ENCODE measurements around the gene SGTB.
A peak's percentile ranks its signal among the peaks of the same experiment; 100 is the strongest.
"Not testable (repeated sequence)": the region's sequence is repeated elsewhere in the genome, so short reads cannot be mapped to it uniquely, and the experiment has no call there.

SGTB gene

GRCh38 chr5:65718576-65719310 is 3.2 kb downstream of the SGTB start:
- ATAC-seq, result no peak
- Mint-ChIP-seq H3K4me3 (peak overlapping the region; percentile 79 to 90), H3K9me3 (no peaks in the 10 kb centered on the region), H3K27me3 (no peaks in the 10 kb centered on the region), H3K27ac (peak overlapping the region; percentile 28 to 49), H3K4me1 (peaks cover 9% of the 10 kb centered on the region)
- DNase-seq, result no peak

DNA sequence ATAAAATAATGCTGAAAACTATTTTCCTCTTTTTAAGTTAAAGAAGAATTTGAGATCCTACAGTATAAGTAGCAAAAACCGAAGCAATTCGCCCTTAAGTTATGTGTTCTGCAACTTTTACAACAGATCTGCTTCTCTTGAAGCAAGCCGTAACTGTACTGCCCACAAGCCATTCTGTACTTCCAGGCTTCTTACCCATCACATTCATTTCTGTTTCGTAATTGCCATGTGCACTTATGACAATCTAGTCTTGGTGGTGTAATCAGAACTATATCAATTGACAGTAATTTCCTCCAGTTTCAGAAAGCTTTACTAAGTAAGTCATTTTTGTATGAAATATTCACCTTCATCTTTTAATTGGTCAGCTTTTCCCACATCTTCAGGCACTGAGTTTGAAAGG is 13.8 kb downstream of the SGTB start:
- Mint-ChIP-seq H3K9me3 (no peaks in the 10 kb centered on the region), H3K27ac (no peak overlapping the region), H3K4me3 (no peak overlapping the region), H3K4me1 (peaks cover 11% of the 10 kb centered on the region), H3K27me3 (no peaks in the 10 kb centered on the region)
- DNase-seq (no peak), ATAC-seq (no peak)

- Mint-ChIP-seq H3K4me3 (no peak overlapping the region), H3K9me3 (no peaks in the 10 kb centered on the region), H3K27ac (no peak overlapping the region), H3K4me1 (peaks cover 8% of the 10 kb centered on the region), H3K27me3 (no peaks in the 10 kb centered on the region)
- no peak for ATAC-seq
- no peak for DNase-seq
Observed at GRCh38 chr5:65707663-65708062, 14.2 kb downstream of the SGTB start.

GRCh38 chr5:65704621-65705239 is 17.2 kb downstream of the SGTB start:
- Mint-ChIP-seq H3K4me1 (no peaks in the 10 kb centered on the region), H3K4me3 (no peak overlapping the region), H3K9me3 (no peaks in the 10 kb centered on the region), H3K27me3 (no peaks in the 10 kb centered on the region), H3K27ac (peak overlapping the region in 1 of 2 donors; percentile 2)
- ATAC-seq, result no peak
- DNase-seq, result no peak

- Mint-ChIP-seq H3K27me3 (no peaks in the 10 kb centered on the region), H3K4me1 (peaks cover 7% of the 10 kb centered on the region), H3K4me3 (no peak overlapping the region), H3K27ac (no peak overlapping the region), H3K9me3 (no peaks in the 10 kb centered on the region)
- DNase-seq, result no peak
- ATAC-seq, result no peak
Observed at GRCh38 chr5:65702036-65702435, 19.9 kb downstream of the SGTB start.

- Mint-ChIP-seq H3K4me3 (no peak overlapping the region), H3K4me1 (peaks cover 7% of the 10 kb centered on the region), H3K27ac (no peak overlapping the region), H3K9me3 (no peaks in the 10 kb centered on the region), H3K27me3 (no peaks in the 10 kb centered on the region)
- DNase-seq (no peak), ATAC-seq (no peak)
Observed at GRCh38 chr5:65699338-65699737, 22.6 kb downstream of the SGTB start.

GRCh38 chr5:65696892-65697291 is 25.0 kb downstream of the SGTB start:
- DNase-seq, result no peak
- H3K4me1 Mint-ChIP-seq, result peaks cover 7% of the 10 kb centered on the region

DNA sequence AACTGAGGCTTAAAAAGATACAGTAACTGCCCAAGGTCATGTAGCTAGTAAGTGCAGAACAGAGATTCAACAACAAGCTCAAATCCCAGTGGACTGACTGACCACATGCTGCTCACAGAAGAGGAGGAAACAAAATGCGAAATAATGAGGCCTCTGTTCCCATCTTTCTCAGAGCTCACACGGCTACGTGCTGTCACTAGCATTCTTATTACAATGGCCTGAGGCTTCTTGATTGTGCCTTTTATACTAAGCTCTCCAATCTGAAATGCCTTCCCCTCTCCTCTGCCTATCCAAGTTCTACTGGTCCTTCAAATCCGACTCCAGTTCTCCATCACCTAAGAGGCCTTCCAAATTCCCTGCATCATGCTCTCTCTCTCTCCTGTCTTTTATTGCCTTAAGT is 26.0 kb downstream of the SGTB start:
- Mint-ChIP-seq H3K4me1 (peaks cover 7% of the 10 kb centered on the region), H3K9me3 (no peaks in the 10 kb centered on the region), H3K4me3 (no peak overlapping the region), H3K27ac (no peak overlapping the region), H3K27me3 (no peaks in the 10 kb centered on the region)
- DNase-seq, result no peak
- no peak for ATAC-seq

More at GRCh38 chr5:65696892-65697291, 25.0 kb downstream of the SGTB start:
- ATAC-seq, result no peak
- H3K9me3 Mint-ChIP-seq, result no peaks in the 10 kb centered on the region
- H3K27ac Mint-ChIP-seq, result no peak overlapping the region
- H3K4me3 Mint-ChIP-seq, result no peak overlapping the region
- H3K27me3 Mint-ChIP-seq, result no peaks in the 10 kb centered on the region

- no peaks in the 10 kb centered on the region for H3K27me3 Mint-ChIP-seq
- peaks cover 7% of the 10 kb centered on the region for H3K4me1 Mint-ChIP-seq
- no peaks in the 10 kb centered on the region for H3K9me3 Mint-ChIP-seq
- DNase-seq (no peak), ATAC-seq (no peak)
- H3K27ac Mint-ChIP-seq, result no peak overlapping the region
- H3K4me3 Mint-ChIP-seq, result no peak overlapping the region
Observed at GRCh38 chr5:65695162-65695755, 26.6 kb downstream of the SGTB start.

GRCh38 chr5:65693121-65693520 is 28.8 kb downstream of the SGTB start:
- Mint-ChIP-seq H3K4me3 (no peak overlapping the region), H3K27me3 (no peaks in the 10 kb centered on the region), H3K4me1 (peaks cover 1% of the 10 kb centered on the region), H3K27ac (no peak overlapping the region), H3K9me3 (no peaks in the 10 kb centered on the region)
- ATAC-seq (no peak), DNase-seq (no peak)

DNA sequence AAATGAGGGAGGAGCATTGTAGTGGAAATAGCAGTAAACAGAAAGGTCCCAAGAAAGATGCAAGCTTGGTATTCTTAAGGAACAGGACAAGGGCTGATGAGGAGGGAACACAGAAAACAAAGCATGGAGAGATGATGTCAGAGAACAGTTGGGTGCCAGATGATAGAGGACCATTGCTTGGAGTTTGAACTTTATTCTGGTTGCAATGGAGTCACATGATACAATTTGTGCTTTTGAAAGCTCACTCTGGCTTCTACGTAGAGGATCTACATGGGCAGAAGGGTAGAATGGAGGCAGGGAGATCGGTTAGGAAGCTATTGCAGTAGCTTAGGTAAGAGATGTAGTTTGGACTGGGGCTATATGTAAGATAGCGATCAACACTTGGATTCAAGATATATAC is 39.8 kb downstream of the SGTB start:
- DNase-seq, result no peak
- Mint-ChIP-seq H3K4me1 (peaks cover 22% of the 10 kb centered on the region), H3K9me3 (no peaks in the 10 kb centered on the region), H3K27me3 (no peaks in the 10 kb centered on the region), H3K4me3 (no peak overlapping the region), H3K27ac (no peak overlapping the region)
- no peak for ATAC-seq

DNA sequence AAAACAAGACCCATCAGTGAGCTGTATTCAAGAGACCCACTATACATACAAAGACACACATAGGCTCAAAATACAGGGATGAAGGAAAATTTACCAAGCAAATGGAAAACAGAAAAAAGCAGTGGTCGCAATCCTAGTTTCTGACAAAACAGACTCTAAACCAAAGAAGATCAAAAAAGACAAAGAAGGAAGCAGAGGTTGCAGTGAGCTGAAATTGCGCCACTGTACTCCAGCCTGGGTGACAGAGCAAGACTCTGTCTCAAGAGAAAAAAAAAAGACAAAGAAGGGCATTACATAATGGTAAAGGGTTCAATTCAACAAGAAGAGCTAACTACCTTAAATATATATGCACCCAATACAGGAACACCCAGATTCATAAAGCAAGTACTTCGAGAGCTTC is 45.9 kb downstream of the SGTB start:
- peak overlapping the region in 1 of 2 donors; percentile 83 for H3K27ac Mint-ChIP-seq
- H3K4me3 Mint-ChIP-seq, result peak overlapping the region in 1 of 2 donors; percentile 18
- not testable (repeated sequence) for ATAC-seq

DNA sequence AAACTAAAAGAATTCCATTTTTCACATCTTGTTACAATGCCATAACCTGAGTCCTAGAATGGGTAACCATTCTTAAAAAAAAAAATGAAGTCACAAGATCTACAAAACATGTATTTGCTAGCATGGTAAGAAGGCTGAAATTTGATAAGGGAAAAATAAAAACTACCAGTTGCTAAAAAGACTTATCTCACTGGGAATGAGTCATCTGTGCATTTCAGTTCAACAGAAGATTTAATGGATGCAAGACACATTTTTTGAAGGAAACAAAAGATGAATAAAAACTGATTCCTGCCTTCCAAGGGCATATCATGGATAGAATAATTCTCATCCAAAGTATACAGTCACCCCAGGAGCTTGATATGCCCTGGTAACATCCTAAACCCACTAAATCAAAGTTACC is 47.2 kb downstream of the SGTB start:
- no peak for ATAC-seq
- Mint-ChIP-seq H3K4me3 (no peak overlapping the region), H3K9me3 (no peaks in the 10 kb centered on the region), H3K27me3 (no peaks in the 10 kb centered on the region), H3K27ac (no peak overlapping the region), H3K4me1 (peaks cover 46% of the 10 kb centered on the region)
- no peak for DNase-seq

More for the DNA sequence above, 45.9 kb downstream of the SGTB start:
- H3K27me3 Mint-ChIP-seq, DNase-seq, H3K9me3 Mint-ChIP-seq: not testable (repeated sequence)
- H3K4me1 Mint-ChIP-seq, result peaks cover 46% of the 10 kb centered on the region

DNA sequence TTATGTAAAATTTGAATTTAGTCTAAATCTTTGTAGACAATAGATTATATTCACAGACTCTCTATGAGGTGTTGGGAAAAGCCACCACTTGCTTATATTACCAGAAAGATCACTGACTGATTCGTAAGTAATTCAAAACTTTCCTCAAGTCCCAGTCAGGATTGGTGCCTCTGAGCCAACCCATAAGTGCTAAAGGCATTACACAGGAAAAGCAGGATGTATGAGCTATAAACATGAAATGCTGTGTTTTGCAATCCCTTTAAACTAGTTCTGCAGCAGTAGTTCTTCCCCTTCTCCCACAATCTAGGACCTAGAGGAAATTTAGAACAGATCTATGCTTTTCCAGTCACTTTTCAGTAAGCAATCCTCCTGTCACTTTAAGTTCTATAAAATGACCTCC is 49.1 kb downstream of the SGTB start:
- DNase-seq (no peak), ATAC-seq (no peak)
- Mint-ChIP-seq H3K9me3 (no peaks in the 10 kb centered on the region), H3K27ac (no peak overlapping the region), H3K27me3 (no peaks in the 10 kb centered on the region), H3K4me1 (peaks cover 37% of the 10 kb centered on the region), H3K4me3 (no peak overlapping the region)

GRCh38 chr5:65668696-65669095 is 53.2 kb downstream of the SGTB start:
- Mint-ChIP-seq H3K27me3 (no peaks in the 10 kb centered on the region), H3K4me3 (no peak overlapping the region), H3K27ac (no peak overlapping the region), H3K9me3 (no peaks in the 10 kb centered on the region), H3K4me1 (peaks cover 5% of the 10 kb centered on the region)
- no peak for ATAC-seq
- no peak for DNase-seq

GRCh38 chr5:65663804-65664521 is 57.9 kb downstream of the SGTB start:
- DNase-seq (no peak), ATAC-seq (no peak)
- Mint-ChIP-seq H3K27me3 (no peaks in the 10 kb centered on the region), H3K4me3 (no peak overlapping the region), H3K27ac (peak overlapping the region; percentile 13 to 45), H3K4me1 (peaks cover 5% of the 10 kb centered on the region), H3K9me3 (no peaks in the 10 kb centered on the region)

Data from stimulated activated naive CD8-positive, alpha-beta T cell treated with anti-CD3 and anti-CD28 coated beads, Interleukin-15, amount 100 ng/mL, for 72 hours (primary cell).